ENCODE results near the gene ATG9B. TPM values are rescaled to one million over a fixed set of nuclear protein-coding genes. Genes with fewer than 3 reads are reported as not detected.

The ATG9B gene
- total and polyA plus RNA-seq, 2 donors (not counting 1 experiment from before 2014, with no cell fraction given) = 5.1 to 7.2 TPM

DNA sequence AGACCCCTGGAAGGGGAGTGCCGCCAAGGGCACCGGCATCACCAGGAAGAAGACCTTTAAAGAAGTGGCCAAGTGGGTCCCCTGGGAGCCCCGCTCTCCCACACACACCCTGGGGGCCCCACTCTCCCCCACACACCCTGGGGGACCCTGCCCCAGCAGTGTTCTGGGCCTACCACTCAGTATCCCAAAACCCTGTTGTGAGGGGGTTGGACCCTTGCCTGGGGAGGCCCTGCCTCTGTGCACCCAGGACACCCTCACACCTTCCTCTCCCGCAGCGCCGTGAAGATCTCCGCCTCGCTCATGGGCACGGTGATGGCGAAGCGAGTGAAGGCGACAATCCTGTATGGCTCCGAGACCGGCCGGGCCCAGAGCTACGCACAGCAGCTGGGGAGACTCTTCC, 22.7 kb downstream of the ATG9B start:
- DNase-seq = no peak
- Histone ChIP-seq H3K4me1 (ENCODE audit: control insufficient read depth in 2 of 2, insufficient read depth in 2 of 2, low read length in 2 of 2) (peaks cover 0 to 5% of the 10 kb centered on the region in 2 donors), H3K79me2 (ENCODE audit: control insufficient read depth, insufficient read depth, low read length) (no peaks in the 10 kb centered on the region), H3K36me3 (replicated peaks in 1 of 2; ENCODE audit: control extremely low read depth in 1 of 2, control insufficient read depth in 1 of 2, extremely low read depth in 1 of 2, insufficient read depth in 2 of 2, low read length in 1 of 2) (no peaks in the 10 kb centered on the region), H3K27me3 (replicated peaks in 1 of 4; ENCODE audit: control extremely low read depth in 1 of 4, control insufficient read depth in 3 of 4, insufficient read depth in 4 of 4, low read length in 3 of 4) (peaks cover 0 to 26% (median 4%) of the 10 kb centered on the region in 4 experiments), H3K4me3 (ENCODE audit: control extremely low read depth in 1 of 5, extremely low read depth in 1 of 5, insufficient read depth in 1 of 5, low read depth in 2 of 5, low read length in 4 of 5) (no peak overlapping the region), H2AFZ (ENCODE audit: insufficient read depth, low read depth, low read length, poor library complexity, severe bottlenecking) (no peak overlapping the region), H3K4me2 (replicated peaks; ENCODE audit: low read depth, low read length, poor library complexity, severe bottlenecking) (no peak overlapping the region), H4K20me1 (ENCODE audit: control insufficient read depth, insufficient read depth, low read length, poor library complexity, severe bottlenecking) (no peaks in the 10 kb centered on the region), H3K9me3 (ENCODE audit: control extremely low read depth in 1 of 3, control insufficient read depth in 2 of 3, insufficient read depth in 1 of 3, low read length in 2 of 3) (peaks cover 0 to 12% (median 0%) of the 10 kb centered on the region in 3 donors), H3K9ac (ENCODE audit: low read length) (no peak overlapping the region), H3K27ac (ENCODE audit: low read length in 2 of 2) (no peak overlapping the region)
- Mint-ChIP-seq H3K9me3 (ENCODE audit: insufficient read depth) (no peaks in the 10 kb centered on the region), H3K4me1 (no peaks in the 10 kb centered on the region), H3K27ac (no peak overlapping the region), H3K27me3 (peaks cover 16% of the 10 kb centered on the region), H3K4me3 (no peak overlapping the region)
- WGBS (ENCODE audit: insufficient coverage) = 96% methylated on average over 14 of the region's 16 CpGs
- TF ChIP-seq, protein P1, sequence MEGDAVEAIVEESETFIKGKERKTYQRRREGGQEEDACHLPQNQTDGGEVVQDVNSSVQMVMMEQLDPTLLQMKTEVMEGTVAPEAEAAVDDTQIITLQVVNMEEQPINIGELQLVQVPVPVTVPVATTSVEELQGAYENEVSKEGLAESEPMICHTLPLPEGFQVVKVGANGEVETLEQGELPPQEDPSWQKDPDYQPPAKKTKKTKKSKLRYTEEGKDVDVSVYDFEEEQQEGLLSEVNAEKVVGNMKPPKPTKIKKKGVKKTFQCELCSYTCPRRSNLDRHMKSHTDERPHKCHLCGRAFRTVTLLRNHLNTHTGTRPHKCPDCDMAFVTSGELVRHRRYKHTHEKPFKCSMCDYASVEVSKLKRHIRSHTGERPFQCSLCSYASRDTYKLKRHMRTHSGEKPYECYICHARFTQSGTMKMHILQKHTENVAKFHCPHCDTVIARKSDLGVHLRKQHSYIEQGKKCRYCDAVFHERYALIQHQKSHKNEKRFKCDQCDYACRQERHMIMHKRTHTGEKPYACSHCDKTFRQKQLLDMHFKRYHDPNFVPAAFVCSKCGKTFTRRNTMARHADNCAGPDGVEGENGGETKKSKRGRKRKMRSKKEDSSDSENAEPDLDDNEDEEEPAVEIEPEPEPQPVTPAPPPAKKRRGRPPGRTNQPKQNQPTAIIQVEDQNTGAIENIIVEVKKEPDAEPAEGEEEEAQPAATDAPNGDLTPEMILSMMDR (IDR thresholded peaks at IDR 0.05) = no peak
- no peak for TF ChIP-seq EZH2 (IDR thresholded peaks at IDR 0.05; ENCODE audit: borderline replicate concordance, insufficient read depth, low read depth, low read length, poor library complexity, severe bottlenecking)
- ChIA-PET POLR2A (no interaction called here), CTCF (no interaction called here)
- intact Hi-C loops (cut with micrococcal nuclease) = no loop called here
- ATAC-seq (ENCODE audit: low read depth) = no peak

DNA sequence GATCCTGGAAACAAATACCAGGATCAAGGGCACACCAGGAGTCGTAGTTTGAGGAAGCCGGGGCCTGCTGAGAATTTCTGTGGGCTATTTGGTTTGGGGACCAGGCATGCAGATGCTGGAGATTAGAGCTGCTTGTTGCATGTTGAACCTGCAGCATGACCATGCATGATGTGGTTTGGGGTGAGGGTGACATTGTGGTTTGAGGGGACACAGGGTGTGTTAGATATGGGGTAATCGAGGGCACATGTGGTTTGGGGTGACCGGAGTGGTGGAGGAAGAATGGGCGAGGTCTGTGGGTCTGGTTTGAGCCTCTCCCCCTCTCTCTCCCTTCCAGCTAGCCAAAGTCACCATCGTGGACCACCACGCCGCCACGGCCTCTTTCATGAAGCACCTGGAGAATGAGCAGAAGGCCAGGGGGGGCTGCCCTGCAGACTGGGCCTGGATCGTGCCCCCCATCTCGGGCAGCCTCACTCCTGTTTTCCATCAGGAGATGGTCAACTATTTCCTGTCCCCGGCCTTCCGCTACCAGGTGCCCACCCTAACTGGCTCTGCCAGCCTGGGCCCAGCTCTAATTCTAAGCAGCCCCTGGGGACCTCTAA, 23.3 kb downstream of the ATG9B start:
- CTCF ChIA-PET = no interaction called here
- Histone ChIP-seq H3K36me3 (replicated peaks in 1 of 2; ENCODE audit: control extremely low read depth in 1 of 2, control insufficient read depth in 1 of 2, extremely low read depth in 1 of 2, insufficient read depth in 2 of 2, low read length in 1 of 2) (no peaks in the 10 kb centered on the region), H3K79me2 (ENCODE audit: control insufficient read depth, insufficient read depth, low read length) (no peaks in the 10 kb centered on the region), H3K9me3 (ENCODE audit: control extremely low read depth in 1 of 3, control insufficient read depth in 2 of 3, insufficient read depth in 1 of 3, low read length in 2 of 3) (peaks cover 0 to 12% (median 0%) of the 10 kb centered on the region in 3 donors), H3K27me3 (replicated peaks in 1 of 4; ENCODE audit: control extremely low read depth in 1 of 4, control insufficient read depth in 3 of 4, insufficient read depth in 4 of 4, low read length in 3 of 4) (peaks cover 0 to 26% (median 4%) of the 10 kb centered on the region in 4 experiments), H3K4me3 (ENCODE audit: control extremely low read depth in 1 of 5, extremely low read depth in 1 of 5, insufficient read depth in 1 of 5, low read depth in 2 of 5, low read length in 4 of 5) (no peak overlapping the region), H3K4me2 (replicated peaks; ENCODE audit: low read depth, low read length, poor library complexity, severe bottlenecking) (no peak overlapping the region), H3K27ac (ENCODE audit: low read length in 2 of 2) (no peak overlapping the region), H2AFZ (ENCODE audit: insufficient read depth, low read depth, low read length, poor library complexity, severe bottlenecking) (no peak overlapping the region), H4K20me1 (ENCODE audit: control insufficient read depth, insufficient read depth, low read length, poor library complexity, severe bottlenecking) (no peaks in the 10 kb centered on the region), H3K9ac (ENCODE audit: low read length) (no peak overlapping the region), H3K4me1 (ENCODE audit: control insufficient read depth in 2 of 2, insufficient read depth in 2 of 2, low read length in 2 of 2) (peaks cover 0 to 5% of the 10 kb centered on the region in 2 donors)
- Mint-ChIP-seq H3K9me3 (ENCODE audit: insufficient read depth) (no peaks in the 10 kb centered on the region), H3K4me1 (no peaks in the 10 kb centered on the region), H3K27me3 (peaks cover 16% of the 10 kb centered on the region), H3K27ac (no peak overlapping the region), H3K4me3 (no peak overlapping the region)
- no peak for DNase-seq
- WGBS (ENCODE audit: insufficient coverage) = 87% methylated on average over 10 of the region's 13 CpGs
- TF ChIP-seq, protein P1 (IDR thresholded peaks at IDR 0.05) = no peak
- no peak for TF ChIP-seq EZH2 (IDR thresholded peaks at IDR 0.05; ENCODE audit: borderline replicate concordance, insufficient read depth, low read depth, low read length, poor library complexity, severe bottlenecking)
- POLR2A ChIA-PET = no interaction called here
- ATAC-seq (ENCODE audit: low read depth) = no peak
- intact Hi-C loops (cut with micrococcal nuclease) = no loop called here
